Measurements from ENCODE around the gene SMARCB1. TPM values are rescaled to one million over a fixed set of nuclear protein-coding genes. Genes with fewer than 3 reads are reported as not detected.

Gene SMARCB1
- total RNA-seq, 1 experiment from 2014 or later: 115 TPM

DNA sequence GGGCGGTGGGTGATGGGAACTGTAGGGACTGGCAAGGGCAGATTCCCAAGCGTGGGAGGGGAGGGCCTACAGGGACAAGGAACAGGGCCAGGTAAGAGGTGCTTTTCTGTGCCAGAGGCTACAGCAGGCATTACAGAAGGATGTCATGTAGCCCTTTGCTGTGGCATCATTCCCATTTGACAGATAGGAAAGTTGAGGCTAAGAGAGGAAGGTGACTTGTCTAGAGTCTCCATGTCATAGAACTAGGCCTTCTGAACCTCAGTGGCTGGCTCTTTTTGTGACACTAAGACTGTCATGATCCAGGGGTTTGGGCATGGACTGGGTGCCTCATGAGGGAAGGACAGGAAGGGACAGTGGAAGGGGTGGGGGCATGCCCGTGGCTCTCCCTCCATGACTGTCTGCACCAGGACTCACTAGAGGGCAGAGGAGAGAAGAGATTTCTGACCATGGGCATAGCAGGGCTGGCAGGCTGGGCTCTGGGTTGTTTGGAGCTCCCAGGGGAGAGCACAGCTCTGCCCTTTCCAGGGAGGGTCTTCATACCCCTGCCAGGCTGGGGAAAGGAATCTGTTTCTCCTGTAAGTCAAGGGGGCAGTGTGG is 10.9 kb upstream of the SMARCB1 start:
- DNase-seq (ENCODE audit: unreplicated experiment): no peak
- TF ChIP-seq, protein P1, sequence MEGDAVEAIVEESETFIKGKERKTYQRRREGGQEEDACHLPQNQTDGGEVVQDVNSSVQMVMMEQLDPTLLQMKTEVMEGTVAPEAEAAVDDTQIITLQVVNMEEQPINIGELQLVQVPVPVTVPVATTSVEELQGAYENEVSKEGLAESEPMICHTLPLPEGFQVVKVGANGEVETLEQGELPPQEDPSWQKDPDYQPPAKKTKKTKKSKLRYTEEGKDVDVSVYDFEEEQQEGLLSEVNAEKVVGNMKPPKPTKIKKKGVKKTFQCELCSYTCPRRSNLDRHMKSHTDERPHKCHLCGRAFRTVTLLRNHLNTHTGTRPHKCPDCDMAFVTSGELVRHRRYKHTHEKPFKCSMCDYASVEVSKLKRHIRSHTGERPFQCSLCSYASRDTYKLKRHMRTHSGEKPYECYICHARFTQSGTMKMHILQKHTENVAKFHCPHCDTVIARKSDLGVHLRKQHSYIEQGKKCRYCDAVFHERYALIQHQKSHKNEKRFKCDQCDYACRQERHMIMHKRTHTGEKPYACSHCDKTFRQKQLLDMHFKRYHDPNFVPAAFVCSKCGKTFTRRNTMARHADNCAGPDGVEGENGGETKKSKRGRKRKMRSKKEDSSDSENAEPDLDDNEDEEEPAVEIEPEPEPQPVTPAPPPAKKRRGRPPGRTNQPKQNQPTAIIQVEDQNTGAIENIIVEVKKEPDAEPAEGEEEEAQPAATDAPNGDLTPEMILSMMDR (IDR thresholded peaks at IDR 0.05; ENCODE audit: unreplicated experiment): no peak
- POLR2A ChIA-PET: interaction anchor here (1.2 to 2.3 kb wide), 3 partner anchors 10 to 118 kb away, joined by 4 to 8 read pairs (median 6); partner anchors contain the start of gene MIF
- Mint-ChIP-seq H3K27ac (ENCODE audit: low read depth, unreplicated experiment) (no peak overlapping the region), H3K27me3 (ENCODE audit: insufficient read depth, unreplicated experiment) (no peaks in the 10 kb centered on the region), H3K4me1 (ENCODE audit: insufficient read depth, unreplicated experiment) (peaks cover 18% of the 10 kb centered on the region), H3K4me3 (ENCODE audit: unreplicated experiment) (no peak overlapping the region), H3K9me3 (ENCODE audit: unreplicated experiment) (no peaks in the 10 kb centered on the region), H3K36me3 (ENCODE audit: insufficient read depth, unreplicated experiment) (peaks cover 6% of the 10 kb centered on the region)
- intact Hi-C loops (cut with micrococcal nuclease): no loop called here
- no TSS peak for BruUV-seq (replicated peaks)
- CTCF ChIA-PET: interaction anchor here (0.8 to 1.8 kb wide), 5 partner anchors 9 to 186 kb away, joined by 3 to 4 read pairs (median 4); partner anchors contain the start of gene CHCHD10

DNA sequence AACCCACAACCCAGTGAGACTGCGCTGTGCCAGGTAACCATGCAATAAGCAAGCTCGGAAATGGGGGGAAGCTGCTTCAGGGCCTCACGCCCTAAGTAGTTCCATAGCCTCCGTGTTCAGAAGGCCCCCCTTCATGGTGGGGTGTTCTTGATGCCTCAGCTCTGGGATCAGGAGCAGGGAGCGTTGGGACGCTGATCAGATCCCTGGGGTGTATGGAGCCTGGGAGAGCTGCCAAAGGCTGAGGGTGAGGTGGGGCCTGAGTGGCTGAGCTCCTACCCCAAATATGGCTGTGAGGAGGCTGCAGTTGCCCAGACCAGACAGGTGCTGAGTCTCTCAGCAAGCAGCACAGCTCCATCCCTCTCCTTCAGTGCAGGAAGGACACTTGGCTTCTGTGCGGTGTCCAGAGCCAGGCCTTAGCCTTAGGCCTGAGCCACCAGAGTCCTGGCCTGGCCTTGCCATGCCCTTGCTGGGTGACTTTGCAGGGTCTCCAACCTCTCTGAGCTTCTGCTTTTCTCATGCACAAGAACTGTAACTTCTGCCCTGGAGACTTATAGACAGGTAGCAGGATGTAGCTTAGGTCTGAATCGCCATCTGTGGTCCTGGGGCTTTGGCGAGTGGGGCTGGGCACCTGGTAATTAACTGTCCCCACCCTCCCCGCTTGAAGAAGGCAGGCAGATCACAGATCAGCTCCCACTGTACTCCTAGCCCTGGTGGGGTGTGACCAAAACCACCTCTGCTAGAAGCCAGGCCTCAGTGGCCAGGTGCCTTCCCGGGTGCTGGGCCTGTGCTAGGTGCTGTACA is 8.8 kb upstream of the SMARCB1 start:
- Mint-ChIP-seq H3K36me3 (ENCODE audit: insufficient read depth, unreplicated experiment) (peaks cover 5% of the 10 kb centered on the region), H3K4me3 (ENCODE audit: unreplicated experiment) (no peak overlapping the region), H3K4me1 (ENCODE audit: insufficient read depth, unreplicated experiment) (peaks cover 28% of the 10 kb centered on the region), H3K27me3 (ENCODE audit: insufficient read depth, unreplicated experiment) (no peaks in the 10 kb centered on the region), H3K9me3 (ENCODE audit: unreplicated experiment) (no peaks in the 10 kb centered on the region), H3K27ac (ENCODE audit: low read depth, unreplicated experiment) (no peak overlapping the region)
- ChIA-PET POLR2A (interaction anchor here (0.6 kb wide), 1 partner anchor 47 kb away, joined by 3 read pairs; no protein-coding TSS in a partner anchor), CTCF (interaction anchor here (0.7 to 1.0 kb wide), 3 partner anchors 10 to 818 kb away, joined by 3 to 5 read pairs (median 3); partner anchors contain the start of gene CHCHD10)
- TF ChIP-seq, protein P1 (IDR thresholded peaks at IDR 0.05; ENCODE audit: unreplicated experiment): no peak
- DNase-seq (ENCODE audit: unreplicated experiment): no peak
- BruUV-seq (replicated peaks): no TSS peak
- intact Hi-C loops (cut with micrococcal nuclease): no loop called here

DNA sequence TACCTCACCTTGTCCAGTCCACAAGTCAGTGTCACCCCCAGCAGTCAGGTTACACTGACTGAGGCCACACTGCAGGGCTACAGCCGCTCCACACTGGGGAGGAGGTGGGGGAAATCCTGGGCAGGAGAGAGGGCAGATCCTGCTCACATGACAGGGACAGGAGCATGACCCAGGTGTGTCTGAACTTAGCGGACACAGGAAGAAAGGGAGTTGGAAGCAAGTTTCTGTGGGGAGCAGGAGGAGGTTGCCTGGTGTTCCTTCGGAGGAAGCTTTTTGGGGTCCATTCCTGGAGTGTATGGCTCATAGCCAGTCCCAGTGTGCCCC is 8.2 kb upstream of the SMARCB1 start:
- DNase-seq (ENCODE audit: unreplicated experiment): no peak
- H3K27ac Mint-ChIP-seq (ENCODE audit: low read depth, unreplicated experiment): no peak overlapping the region
- ChIA-PET POLR2A (interaction anchor here (0.6 kb wide), 1 partner anchor 46 kb away, joined by 3 read pairs; no protein-coding TSS in a partner anchor), CTCF (interaction anchor here (0.7 kb wide), 1 partner anchor 819 kb away, joined by 3 read pairs; no protein-coding TSS in a partner anchor)
- H3K4me3 Mint-ChIP-seq (ENCODE audit: unreplicated experiment): no peak overlapping the region
- no peaks in the 10 kb centered on the region for H3K36me3 Mint-ChIP-seq (ENCODE audit: insufficient read depth, unreplicated experiment)
- H3K9me3 Mint-ChIP-seq (ENCODE audit: unreplicated experiment): no peaks in the 10 kb centered on the region
- no TSS peak for BruUV-seq (replicated peaks)
- H3K4me1 Mint-ChIP-seq (ENCODE audit: insufficient read depth, unreplicated experiment): peaks cover 22% of the 10 kb centered on the region
- H3K27me3 Mint-ChIP-seq (ENCODE audit: insufficient read depth, unreplicated experiment): no peaks in the 10 kb centered on the region
- intact Hi-C loops (cut with micrococcal nuclease): no loop called here
- TF ChIP-seq, protein P1 (IDR thresholded peaks at IDR 0.05; ENCODE audit: unreplicated experiment): no peak

DNA sequence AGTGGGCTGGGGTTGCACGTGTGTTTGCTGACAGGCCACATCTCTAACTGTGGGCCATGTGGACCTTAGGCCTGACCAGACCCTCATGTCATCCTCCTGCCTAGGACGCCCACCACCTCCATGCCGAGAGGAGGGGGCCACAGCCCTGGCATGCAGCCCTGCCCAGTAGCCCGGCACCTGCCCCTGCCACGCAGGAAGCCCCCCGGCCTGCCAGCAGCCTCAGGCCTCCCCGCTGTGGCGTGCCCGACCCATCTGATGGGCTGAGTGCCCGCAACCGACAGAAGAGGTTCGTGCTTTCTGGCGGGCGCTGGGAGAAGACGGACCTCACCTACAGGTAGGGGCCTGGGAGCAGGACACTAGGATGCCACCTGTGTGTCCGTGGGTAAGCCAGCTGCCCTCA is 7.7 kb upstream of the SMARCB1 start:
- H3K27me3 Mint-ChIP-seq (ENCODE audit: insufficient read depth, unreplicated experiment): no peaks in the 10 kb centered on the region
- intact Hi-C loops (cut with micrococcal nuclease): no loop called here
- CTCF ChIA-PET: no interaction called here
- H3K9me3 Mint-ChIP-seq (ENCODE audit: unreplicated experiment): no peaks in the 10 kb centered on the region
- peaks cover 20% of the 10 kb centered on the region for H3K4me1 Mint-ChIP-seq (ENCODE audit: insufficient read depth, unreplicated experiment)
- TF ChIP-seq, protein P1 (IDR thresholded peaks at IDR 0.05; ENCODE audit: unreplicated experiment): no peak
- no peaks in the 10 kb centered on the region for H3K36me3 Mint-ChIP-seq (ENCODE audit: insufficient read depth, unreplicated experiment)
- H3K4me3 Mint-ChIP-seq (ENCODE audit: unreplicated experiment): no peak overlapping the region
- BruUV-seq (replicated peaks): no TSS peak
- POLR2A ChIA-PET: no interaction called here
- H3K27ac Mint-ChIP-seq (ENCODE audit: low read depth, unreplicated experiment): no peak overlapping the region
- no peak for DNase-seq (ENCODE audit: unreplicated experiment)

Data from MCF 10A (cell line).